GM19238 (cell line): Measurements from ENCODE around the gene ACTR1B.
"Not testable (repeated sequence)": the region's sequence is repeated elsewhere in the genome, so short reads cannot be mapped to it uniquely, and the experiment has no call there.

Source experiments
- DNase-seq: peaks from one replicate; pipeline ENCODE4 v3.0.0; 2011; ENCODE audit warnings: low spot score; ENCODE audit not compliant: insufficient read length

Gene ACTR1B

GRCh38 chr2:97658691-97659157, 5.1 kb downstream of the ACTR1B start:
- DNase-seq, result no peak

- DNase-seq, result no peak
These were observed 5.7 kb downstream of the ACTR1B start for GRCh38 chr2:97657986-97658690.

GRCh38 chr2:97656905-97657587, 6.8 kb downstream of the ACTR1B start:
- no peak for DNase-seq

GRCh38 chr2:97656129-97656755, 7.6 kb downstream of the ACTR1B start:
- no peak for DNase-seq

GRCh38 chr2:97654791-97655190, 9.1 kb downstream of the ACTR1B start:
- DNase-seq, result no peak

- DNase-seq, result no peak
These were observed 9.5 kb downstream of the ACTR1B start for GRCh38 chr2:97654309-97654708.

GRCh38 chr2:97653874-97654273, 10.0 kb downstream of the ACTR1B start:
- no peak for DNase-seq

GRCh38 chr2:97653473-97653872, 10.4 kb downstream of the ACTR1B start:
- no peak for DNase-seq

- no peak for DNase-seq
These were observed 12.7 kb downstream of the ACTR1B start for GRCh38 chr2:97651114-97651513.

- no peak for DNase-seq
These were observed 16.9 kb downstream of the ACTR1B start for GRCh38 chr2:97646977-97647376.

- DNase-seq, result peak; percentile 98
These were observed 17.9 kb downstream of the ACTR1B start, which contains the start of gene COX5B for GRCh38 chr2:97645695-97646629. Gene COX5B, plus strand, starts transcription at chr2:97646062. Its CDS starts 25 bp downstream, at chr2:97646087.

- no peak for DNase-seq
These were observed 18.6 kb downstream of the ACTR1B start for GRCh38 chr2:97645112-97645694.

GRCh38 chr2:97644023-97644717, 19.7 kb downstream of the ACTR1B start:
- no peak for DNase-seq

- not testable (repeated sequence) for DNase-seq
These were observed 37.8 kb downstream of the ACTR1B start for GRCh38 chr2:97626049-97626430.

- not testable (repeated sequence) for DNase-seq
These were observed 38.3 kb downstream of the ACTR1B start for GRCh38 chr2:97625354-97626048.

- not testable (repeated sequence) for DNase-seq
These were observed 40.9 kb downstream of the ACTR1B start for GRCh38 chr2:97622976-97623375.

GRCh38 chr2:97620492-97620891, 43.4 kb downstream of the ACTR1B start:
- not testable (repeated sequence) for DNase-seq

GRCh38 chr2:97618939-97619827, 44.7 kb downstream of the ACTR1B start:
- not testable (repeated sequence) for DNase-seq

- no peak for DNase-seq
These were observed 45.9 kb downstream of the ACTR1B start for GRCh38 chr2:97617911-97618310.
